Keratinocyte (primary cell): ENCODE measurements around the gene ELP4. TPM values are rescaled to one million over a fixed set of nuclear protein-coding genes. Genes with fewer than 3 reads are reported as not detected.

Experiments
- DNase-seq: peaks from one replicate; pipeline ENCODE4 v3.0.0-alpha.2; 2011; ENCODE audit warnings: low read depth, missing footprints, low spot score
- FAIRE-seq: peaks from 2 replicates; lab custom pipeline; 2011; peaks lifted over from hg19 to GRCh38; lab: Jason Lieb, UNC
- H2AFZ ChIP-seq: 2 replicates; pipeline ENCODE4 v1.6.0; 2012; ENCODE audit warnings: low read length, control low read depth, inconsistent platforms; ENCODE audit not compliant: control insufficient read depth
- H3K27ac ChIP-seq: 2 replicates; pipeline ENCODE4 v1.5.1; 2011; ENCODE audit warnings: low read length; ENCODE audit not compliant: control insufficient read depth, insufficient read depth
- H3K27me3 ChIP-seq: 3 replicates; pipeline ENCODE4 v1.6.0; 2011; ENCODE audit warnings: low read length; ENCODE audit not compliant: control insufficient read depth, insufficient read depth; ENCODE audit errors: extremely low read depth
- H3K36me3 ChIP-seq, 2 experiments: 2 replicates in 1 of 2; 3 replicates in 1 of 2; pipeline ENCODE4 v1.5.1; 2011; ENCODE audit warnings: low read length in 2 of 2, mild to moderate bottlenecking in 1 of 2; ENCODE audit not compliant: control insufficient read depth in 2 of 2, insufficient read depth in 2 of 2; ENCODE audit errors: extremely low read depth in 1 of 2
- H3K4me1 ChIP-seq: 3 replicates; pipeline ENCODE4 v1.5.1; 2011; ENCODE audit warnings: low read length; ENCODE audit not compliant: control insufficient read depth, insufficient read depth; ENCODE audit errors: extremely low read depth
- H3K4me2 ChIP-seq: 3 replicates; pipeline ENCODE4 v1.6.0; 2011; ENCODE audit warnings: low read depth, low read length; ENCODE audit not compliant: control insufficient read depth, insufficient read depth; ENCODE audit errors: extremely low read depth
- H3K4me3 ChIP-seq, 3 experiments: fragments of 200-600 bp in 1 of 3; sonication (generic) in 1 of 3; 2 replicates in 2 of 3; 3 replicates in 1 of 3; pipeline ENCODE4 v1.5.1; 2011 to 2016; ENCODE audit warnings: low read length in 3 of 3, mild to moderate bottlenecking in 3 of 3, control low read depth in 2 of 3, inconsistent platforms in 1 of 3, low read depth in 1 of 3, mixed read lengths in 1 of 3, mixed run types in 1 of 3, moderate library complexity in 1 of 3; ENCODE audit not compliant: control insufficient read depth in 2 of 3, insufficient read depth in 2 of 3; ENCODE audit errors: extremely low read depth in 1 of 3
- H3K79me2 ChIP-seq: 2 replicates; pipeline ENCODE4 v1.6.0; 2012; ENCODE audit warnings: low read length; ENCODE audit not compliant: control insufficient read depth, insufficient read depth
- H3K9ac ChIP-seq: 3 replicates; pipeline ENCODE4 v1.6.0; 2011; ENCODE audit warnings: low read length; ENCODE audit not compliant: control insufficient read depth, insufficient read depth; ENCODE audit errors: extremely low read depth
- H3K9me1 ChIP-seq: 3 replicates; pipeline ENCODE4 v1.6.0; 2011; ENCODE audit warnings: low read length; ENCODE audit not compliant: control insufficient read depth, insufficient read depth; ENCODE audit errors: extremely low read depth
- H3K9me3 ChIP-seq: 2 replicates; pipeline ENCODE4 v1.5.1; 2012; ENCODE audit warnings: low read depth, low read length; ENCODE audit not compliant: control insufficient read depth
- H4K20me1 ChIP-seq: 3 replicates; pipeline ENCODE4 v1.6.0; 2011; ENCODE audit warnings: low read length; ENCODE audit not compliant: control insufficient read depth, insufficient read depth; ENCODE audit errors: extremely low read depth
- CTCF ChIP-seq, 3 experiments: IDR thresholded peaks in 1 of 3; conservative IDR thresholded peaks in 1 of 3; optimal IDR thresholded peaks in 1 of 3; 2 replicates in 2 of 3; 3 replicates in 1 of 3; pipeline versions ENCODE3 to v1.5.1; 2011; ENCODE audit warnings: low read length in 3 of 3, mild to moderate bottlenecking in 3 of 3, moderate library complexity in 2 of 3, control low read depth in 1 of 3, inconsistent platforms in 1 of 3; ENCODE audit not compliant: insufficient read depth in 2 of 3; ENCODE audit errors: extremely low read depth in 1 of 3
- EZH2 ChIP-seq: IDR thresholded peaks from one replicate; pipeline ENCODE4 v1.6.1; 2012; ENCODE audit warnings: inconsistent platforms, mild to moderate bottlenecking, low read length, moderate library complexity
- dilution Hi-C: fragments of 300-500 bp; cut with MboI; formaldehyde crosslinking; loops from one replicate; pipeline ENCODE4 v1.7.0; 2020; ENCODE audit warnings: low sequenced_read_pairs; ENCODE audit not compliant: extremely low pct_ligation_motif_present
- polyA plus RNA-seq, 5 experiments: library from polyadenylated mRNA; depleted of rRNA in 3 of 5; stranded (reverse) in 3 of 5; stranded (forward) in 1 of 5; unstranded in 1 of 5; fragments of >200 nt; gene quantifications; 1 replicate in 1 of 5; 2 replicates in 3 of 5; 3 replicates in 1 of 5; pipeline versions ENCODE4 v1.2.1 to v1.2.3, GENCODE V29; 2011 to 2012; ENCODE audit warnings: missing spikeins in 2 of 5, low read depth in 1 of 5, low replicate concordance in 1 of 5

ELP4 gene
- polyA plus RNA-seq, 1 donor (not counting 4 experiments of a cell fraction or from before 2014, with no cell fraction given) = 29.6 TPM

GRCh38 chr11:31798057-31798553 is 288.5 kb downstream of the ELP4 start:
- no peaks in the 10 kb centered on the region for H3K9me1 ChIP-seq
- H4K20me1 ChIP-seq = no peaks in the 10 kb centered on the region
- peaks cover 4% of the 10 kb centered on the region for H3K4me1 ChIP-seq
- no peaks in the 10 kb centered on the region for H3K79me2 ChIP-seq
- DNase-seq (no peak), FAIRE-seq (no peak)
- no peaks in the 10 kb centered on the region for H3K9me3 ChIP-seq
- peak overlapping the region; percentile 58 for H3K4me2 ChIP-seq
- H3K36me3 ChIP-seq = no peaks in the 10 kb centered on the region
- H3K4me3 ChIP-seq = no peak overlapping the region
- H3K27me3 ChIP-seq = peaks cover 70% of the 10 kb centered on the region
- no peak overlapping the region for H3K9ac ChIP-seq
- dilution Hi-C loops = no loop called here
- H3K27ac ChIP-seq = no peak overlapping the region
- TF ChIP-seq CTCF (optimal IDR thresholded peaks at IDR 0.05 in 1 of 3, IDR thresholded peaks at IDR 0.05 in 1 of 3, conservative IDR thresholded peaks at IDR 0.05 in 1 of 3; ENCODE audit: extremely low read depth in 1 of 3, insufficient read depth in 2 of 3, low read length in 3 of 3) (no peak), EZH2 (no peak)
- no peak overlapping the region for H2AFZ ChIP-seq

- Histone ChIP-seq H3K36me3 (no peaks in the 10 kb centered on the region), H3K4me2 (peak overlapping the region; percentile 27), H3K4me1 (peaks cover 4% of the 10 kb centered on the region), H3K27me3 (peaks cover 76% of the 10 kb centered on the region), H3K9me3 (no peaks in the 10 kb centered on the region), H2AFZ (no peak overlapping the region), H3K4me3 (peak overlapping the region in 1 of 3 experiments; percentile 20), H3K9me1 (no peaks in the 10 kb centered on the region), H3K27ac (no peak overlapping the region), H4K20me1 (no peaks in the 10 kb centered on the region), H3K9ac (no peak overlapping the region), H3K79me2 (no peaks in the 10 kb centered on the region)
- dilution Hi-C loops = no loop called here
- TF ChIP-seq CTCF (optimal IDR thresholded peaks at IDR 0.05 in 1 of 3, IDR thresholded peaks at IDR 0.05 in 1 of 3, conservative IDR thresholded peaks at IDR 0.05 in 1 of 3; ENCODE audit: extremely low read depth in 1 of 3, insufficient read depth in 2 of 3, low read length in 3 of 3) = peak; percentile 26 to 40 (median 28)
- peak; percentile 35 for TF ChIP-seq EZH2
- FAIRE-seq (no peak), DNase-seq (no peak)
Observed at GRCh38 chr11:31798554-31799434, 289.2 kb downstream of the ELP4 start.
